ENCODE results near the gene PPM1J. TPM values are rescaled to one million over a fixed set of nuclear protein-coding genes. Genes with fewer than 3 reads are reported as not detected.

PPM1J gene
- total and polyA plus RNA-seq, 2 of the 13 experiments (the other 11 are each of a cell fraction or from before 2014, with no cell fraction given) = 0.07 to 0.22 TPM

DNA sequence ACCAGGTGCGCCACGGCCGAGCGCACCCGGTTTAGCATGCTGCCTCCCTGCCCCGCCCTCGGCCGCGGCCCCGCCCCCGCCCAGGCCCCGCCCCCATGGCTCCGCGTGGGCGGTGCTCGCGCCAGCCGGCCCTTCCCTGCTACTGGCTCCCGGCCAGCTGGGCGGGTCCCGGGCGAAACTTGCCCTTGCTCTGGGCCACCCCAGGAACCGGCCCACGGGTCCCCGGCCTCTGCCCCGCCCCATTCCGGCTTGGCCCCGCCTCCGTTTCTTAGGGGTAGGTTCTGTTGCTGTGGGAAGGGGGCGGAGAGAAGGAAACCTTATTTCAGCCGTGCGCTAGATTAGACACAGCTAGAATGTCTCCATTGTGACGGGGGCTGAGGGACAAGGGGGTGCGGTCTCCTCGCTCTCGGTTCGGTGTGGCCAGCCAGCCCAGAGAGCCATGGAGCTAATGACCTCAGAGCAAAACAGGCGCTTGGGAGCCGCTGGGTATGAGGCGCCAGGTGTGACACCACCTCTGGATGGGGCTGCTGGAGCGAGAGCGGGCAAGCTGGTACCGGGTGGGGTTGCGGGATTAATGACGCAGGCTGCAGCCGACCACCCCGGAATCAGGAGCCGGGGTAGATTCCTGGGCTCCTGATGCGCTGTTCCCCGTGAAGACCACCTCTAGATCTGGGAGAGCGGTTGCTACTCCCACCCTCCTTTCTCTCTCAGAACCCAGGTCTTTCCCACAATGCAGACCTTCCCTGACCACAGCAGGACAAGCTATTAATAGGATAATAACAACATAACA is at the start of gene PPM1J (continued):
- TF ChIP-seq ZNF407 (CRISPR knock-in tag; IDR thresholded peaks at IDR 0.05; ENCODE audit: not compliant biosample characterization) (no peak), HOMEZ (CRISPR knock-in tag; IDR thresholded peaks at IDR 0.05; ENCODE audit: low read depth) (0 out of 2 replicates have a peak, but pooled peaks have one; percentile 11), ARID4A (CRISPR knock-in tag; IDR thresholded peaks at IDR 0.05; ENCODE audit: borderline replicate concordance) (peak; percentile 45; the same call in 1 of the 2 replicates), SP5 (CRISPR knock-in tag; IDR thresholded peaks at IDR 0.05; ENCODE audit: borderline replicate concordance, low read depth) (peak; percentile 72; the same call in 1 of the 2 replicates), ZNF710 (CRISPR knock-in tag; IDR thresholded peaks at IDR 0.05; ENCODE audit: borderline replicate concordance) (0 out of 2 replicates have a peak, but pooled peaks have one; percentile 17)

Data from HepG2 (cell line).